HG03097 (cell line): Measurements from ENCODE around the gene SAP30.

Experiments used
- ATAC-seq: cut with Tn5 transposase; IDR thresholded peaks from one replicate; pipeline ENCODE4 v1.9.1; 2021; ENCODE audit not compliant: unreplicated experiment, low FRiP score

Gene SAP30

GRCh38 chr4:173370477-173371291, at the start of gene SAP30:
TSS of gene SAP30 (plus strand) at chr4:173370954. CDS start at chr4:173371183, 229 bp downstream.
- peak; percentile 73 for ATAC-seq

- ATAC-seq: no peak
Observed at GRCh38 chr4:173325007-173325736, 45.6 kb upstream of the SAP30 start.

- ATAC-seq: no peak
Observed at GRCh38 chr4:173328236-173328901, 42.4 kb upstream of the SAP30 start.

GRCh38 chr4:173330590-173330989, 40.2 kb upstream of the SAP30 start:
- ATAC-seq: no peak

- ATAC-seq: no peak
Observed at GRCh38 chr4:173332021-173332487, 38.7 kb upstream of the SAP30 start.

GRCh38 chr4:173332963-173333657, 37.6 kb upstream of the SAP30 start:
- no peak for ATAC-seq

- no peak for ATAC-seq
Observed at GRCh38 chr4:173333658-173334084, 37.1 kb upstream of the SAP30 start.

- ATAC-seq: peak; percentile 94
Observed at GRCh38 chr4:173334085-173334890, 36.5 kb upstream of the SAP30 start, which contains the start of gene HMGB2. TSS of gene HMGB2 (minus strand) at chr4:173334358. CDS start at chr4:173333649, 709 bp downstream.

GRCh38 chr4:173334891-173335752, 35.6 kb upstream of the SAP30 start:
- ATAC-seq: peak; percentile 41

- ATAC-seq: no peak
Observed at GRCh38 chr4:173337463-173337862, 33.3 kb upstream of the SAP30 start.

- ATAC-seq: no peak
Observed at GRCh38 chr4:173343832-173344397, 26.8 kb upstream of the SAP30 start.

- ATAC-seq: no peak
Observed at GRCh38 chr4:173345648-173346047, 25.1 kb upstream of the SAP30 start.

GRCh38 chr4:173346074-173346473, 24.7 kb upstream of the SAP30 start:
- ATAC-seq: no peak

GRCh38 chr4:173347467-173347866, 23.3 kb upstream of the SAP30 start:
- ATAC-seq: no peak

- ATAC-seq: no peak
Observed at GRCh38 chr4:173357939-173358338, 12.8 kb upstream of the SAP30 start.

GRCh38 chr4:173360587-173361221, 10.1 kb upstream of the SAP30 start:
- ATAC-seq: no peak

GRCh38 chr4:173362666-173363065, 8.1 kb upstream of the SAP30 start:
- no peak for ATAC-seq
